Measurements from ENCODE around the gene GEMIN5. TPM values are rescaled to one million over a fixed set of nuclear protein-coding genes. Genes with fewer than 3 reads are reported as not detected.

Gene GEMIN5
- total RNA-seq, 1 donor from 2014 or later: 11.0 TPM

DNA sequence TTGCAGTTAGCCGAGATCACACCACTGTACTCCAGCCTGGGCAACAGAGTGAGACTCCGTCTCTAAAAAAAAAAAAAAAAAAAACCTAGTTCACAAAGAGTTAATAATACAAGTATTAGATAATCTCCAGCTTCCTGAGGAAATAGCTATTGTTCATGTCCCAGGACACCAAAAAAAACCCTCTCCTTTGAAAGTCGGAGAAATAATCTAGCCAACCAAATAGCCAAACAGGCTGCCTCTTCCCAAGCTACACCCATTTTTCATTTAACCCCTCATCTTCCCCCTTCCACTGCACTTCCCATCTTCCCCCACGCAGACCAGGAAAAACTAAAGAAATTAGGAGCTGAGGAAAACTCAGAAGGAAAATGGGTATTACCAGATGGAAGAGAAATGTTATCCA lies 56.0 kb downstream of the GEMIN5 start:
- intact Hi-C loops (cut with DNase I): no loop called here
- Histone ChIP-seq H3K4me3 (no peak overlapping the region), H3K27me3 (no peaks in the 10 kb centered on the region), H3K36me3 (peaks cover 14 to 60% of the 10 kb centered on the region in 2 donors), H3K27ac (no peak overlapping the region), H3K4me1 (no peaks in the 10 kb centered on the region), H3K9me3 (peaks cover 15 to 41% of the 10 kb centered on the region in 2 donors)
- no peak for DNase-seq (ENCODE audit: low spot score in 2 of 2)
- TF ChIP-seq, protein P1, sequence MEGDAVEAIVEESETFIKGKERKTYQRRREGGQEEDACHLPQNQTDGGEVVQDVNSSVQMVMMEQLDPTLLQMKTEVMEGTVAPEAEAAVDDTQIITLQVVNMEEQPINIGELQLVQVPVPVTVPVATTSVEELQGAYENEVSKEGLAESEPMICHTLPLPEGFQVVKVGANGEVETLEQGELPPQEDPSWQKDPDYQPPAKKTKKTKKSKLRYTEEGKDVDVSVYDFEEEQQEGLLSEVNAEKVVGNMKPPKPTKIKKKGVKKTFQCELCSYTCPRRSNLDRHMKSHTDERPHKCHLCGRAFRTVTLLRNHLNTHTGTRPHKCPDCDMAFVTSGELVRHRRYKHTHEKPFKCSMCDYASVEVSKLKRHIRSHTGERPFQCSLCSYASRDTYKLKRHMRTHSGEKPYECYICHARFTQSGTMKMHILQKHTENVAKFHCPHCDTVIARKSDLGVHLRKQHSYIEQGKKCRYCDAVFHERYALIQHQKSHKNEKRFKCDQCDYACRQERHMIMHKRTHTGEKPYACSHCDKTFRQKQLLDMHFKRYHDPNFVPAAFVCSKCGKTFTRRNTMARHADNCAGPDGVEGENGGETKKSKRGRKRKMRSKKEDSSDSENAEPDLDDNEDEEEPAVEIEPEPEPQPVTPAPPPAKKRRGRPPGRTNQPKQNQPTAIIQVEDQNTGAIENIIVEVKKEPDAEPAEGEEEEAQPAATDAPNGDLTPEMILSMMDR (IDR thresholded peaks at IDR 0.05): no peak

DNA sequence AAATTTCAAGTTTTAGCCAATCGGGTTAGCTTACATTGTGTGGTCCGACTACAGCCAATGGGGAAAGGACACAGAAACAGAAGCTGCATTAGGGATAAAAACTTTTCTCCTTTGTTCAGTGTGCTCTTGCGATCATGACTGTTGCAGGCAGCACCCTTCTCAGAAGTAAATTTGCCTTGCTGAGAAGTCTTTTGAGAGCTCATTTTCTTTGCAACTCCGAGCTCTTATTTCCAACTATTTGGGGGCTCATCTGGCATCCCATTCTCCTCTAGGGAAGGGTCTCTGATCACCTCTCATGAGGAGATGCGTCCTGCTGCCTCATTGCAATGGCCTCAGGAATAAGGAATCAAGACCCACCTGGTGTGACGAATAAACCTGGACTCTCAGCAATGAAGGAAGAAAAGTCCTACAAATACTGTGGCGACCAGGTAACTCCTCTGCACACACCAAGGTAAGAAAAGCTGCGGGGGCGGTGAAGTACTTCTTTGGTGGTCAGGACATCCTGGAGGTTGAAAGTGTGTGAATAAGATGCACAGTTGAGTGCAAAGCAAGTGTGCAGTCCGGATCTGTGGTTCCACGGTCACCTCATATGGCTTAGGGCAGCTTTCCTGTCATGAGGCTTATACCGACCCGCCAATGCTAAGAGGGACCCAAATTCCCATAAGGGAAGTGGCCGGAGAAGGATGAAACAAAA lies 59.2 kb downstream of the GEMIN5 start:
- no peak for DNase-seq (ENCODE audit: low spot score in 2 of 2)
- Histone ChIP-seq H3K4me3 (no peak overlapping the region), H3K36me3 (peaks cover 35 to 63% of the 10 kb centered on the region in 2 donors), H3K27me3 (no peaks in the 10 kb centered on the region), H3K9me3 (peaks cover 3 to 18% of the 10 kb centered on the region in 2 donors), H3K4me1 (no peaks in the 10 kb centered on the region), H3K27ac (no peak overlapping the region)
- intact Hi-C loops (cut with DNase I): no loop called here
- TF ChIP-seq, protein P1 (IDR thresholded peaks at IDR 0.05): no peak

DNA sequence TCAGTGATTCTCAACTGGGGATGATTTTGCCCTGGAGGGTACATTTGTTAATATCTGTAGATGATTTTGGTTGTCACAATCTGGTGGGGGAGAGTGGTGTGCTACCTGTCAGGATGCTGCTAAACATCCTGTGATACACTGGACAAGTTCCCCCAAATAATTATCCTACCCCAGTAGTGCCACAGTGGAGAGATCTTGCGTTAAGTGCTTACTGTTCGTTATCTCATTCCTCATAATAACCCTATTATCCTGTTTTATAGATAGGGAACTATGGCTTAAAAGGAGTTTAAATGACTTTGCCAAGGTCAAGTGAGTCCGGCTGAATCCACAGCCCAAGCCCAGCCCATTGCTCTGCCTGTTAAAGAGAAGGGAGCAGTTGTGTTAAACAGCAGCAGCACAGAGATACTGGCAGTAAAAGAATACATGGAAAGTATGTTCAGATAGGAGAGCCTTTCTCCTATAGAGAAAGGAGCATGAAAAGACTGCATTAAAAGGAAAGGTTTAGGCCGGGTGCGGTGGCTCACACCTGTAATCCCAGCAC lies 64.2 kb downstream of the GEMIN5 start:
- DNase-seq (ENCODE audit: low spot score in 2 of 2): peak in 1 of 2 donors; percentile 12
- TF ChIP-seq, protein P1 (IDR thresholded peaks at IDR 0.05): no peak
- H3K27ac ChIP-seq: peak overlapping the region; percentile 27 to 68
- H3K36me3 ChIP-seq: peaks cover 66 to 76% of the 10 kb centered on the region in 2 donors
- peaks cover 1 to 14% of the 10 kb centered on the region in 2 donors for H3K9me3 ChIP-seq
- no peak overlapping the region for H3K4me3 ChIP-seq
- intact Hi-C loops (cut with DNase I): no loop called here
- H3K4me1 ChIP-seq: peaks cover 0 to 7% of the 10 kb centered on the region in 2 donors
- no peaks in the 10 kb centered on the region for H3K27me3 ChIP-seq

DNA sequence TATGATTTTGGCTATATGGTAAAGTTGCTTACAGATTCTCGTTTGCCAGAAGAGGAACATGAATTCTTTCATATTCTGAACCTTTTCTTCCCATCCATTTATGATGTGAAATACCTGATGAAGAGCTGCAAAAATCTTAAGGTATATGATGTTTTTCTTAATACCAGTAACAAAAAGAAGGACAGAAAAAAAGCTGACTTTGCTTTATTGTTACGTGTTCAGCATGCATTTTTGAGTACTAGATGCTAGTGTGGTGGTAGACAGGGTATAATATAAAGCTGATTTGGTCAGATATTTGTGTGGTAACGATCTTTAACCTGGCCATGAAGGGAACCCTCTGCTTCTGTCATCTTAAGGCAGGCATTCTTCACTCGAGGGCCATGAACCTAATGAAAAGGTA lies 66.3 kb downstream of the GEMIN5 start:
- intact Hi-C loops (cut with DNase I): no loop called here
- H3K36me3 ChIP-seq: peaks cover 63 to 80% of the 10 kb centered on the region in 2 donors
- peaks cover 0 to 7% of the 10 kb centered on the region in 2 donors for H3K4me1 ChIP-seq
- H3K27me3 ChIP-seq: no peaks in the 10 kb centered on the region
- H3K4me3 ChIP-seq: no peak overlapping the region
- TF ChIP-seq, protein P1 (IDR thresholded peaks at IDR 0.05): no peak
- no peak for DNase-seq (ENCODE audit: low spot score in 2 of 2)
- peak overlapping the region; percentile 54 to 68 for H3K27ac ChIP-seq
- H3K9me3 ChIP-seq: no peaks in the 10 kb centered on the region

DNA sequence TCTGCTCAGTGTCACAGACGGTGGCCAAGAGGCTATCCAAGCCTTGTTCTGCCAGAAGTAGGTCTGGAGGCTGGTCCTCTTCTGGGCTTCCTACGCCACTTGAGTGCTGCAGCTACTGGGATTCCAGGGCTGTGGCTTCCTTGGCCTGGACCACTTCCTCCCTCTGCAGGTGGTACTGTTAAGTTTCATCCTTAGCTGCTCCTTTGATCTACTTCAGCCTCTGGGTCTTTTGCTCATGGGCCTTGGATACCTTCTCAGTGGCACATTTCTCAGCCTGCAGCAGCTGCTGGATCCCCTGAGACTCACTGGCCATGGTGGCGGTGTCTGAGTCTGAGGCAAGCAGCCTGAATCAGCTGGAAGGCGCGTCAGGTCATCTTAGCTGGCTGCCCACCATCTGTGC lies 69.3 kb downstream of the GEMIN5 start:
- no peak overlapping the region for H3K4me3 ChIP-seq
- H3K27me3 ChIP-seq: no peaks in the 10 kb centered on the region
- TF ChIP-seq, protein P1 (IDR thresholded peaks at IDR 0.05): no peak
- peaks cover 0 to 7% of the 10 kb centered on the region in 2 donors for H3K4me1 ChIP-seq
- DNase-seq (ENCODE audit: low spot score in 2 of 2): no peak
- H3K9me3 ChIP-seq: no peaks in the 10 kb centered on the region
- peaks cover 58 to 76% of the 10 kb centered on the region in 2 donors for H3K36me3 ChIP-seq
- intact Hi-C loops (cut with DNase I): no loop called here
- H3K27ac ChIP-seq: no peak overlapping the region
